ENCODE measurements around the gene CASP5.

The CASP5 gene

GRCh38 chr11:104967534-104968354 lies 55.2 kb downstream of the CASP5 start:
- no peak for DNase-seq (ENCODE audit: low read depth)

- no peak for DNase-seq (ENCODE audit: low read depth)
These were observed 57.2 kb downstream of the CASP5 start for GRCh38 chr11:104965735-104966134.

- DNase-seq (ENCODE audit: low read depth): no peak
These were observed 58.7 kb downstream of the CASP5 start for GRCh38 chr11:104964247-104964646.

- no peak for DNase-seq (ENCODE audit: low read depth)
These were observed 60.1 kb downstream of the CASP5 start for GRCh38 chr11:104962852-104963251.

- DNase-seq (ENCODE audit: low read depth): no peak
These were observed 65.7 kb downstream of the CASP5 start for GRCh38 chr11:104957280-104957679.

- no peak for DNase-seq (ENCODE audit: low read depth)
These were observed 66.4 kb downstream of the CASP5 start for GRCh38 chr11:104956528-104956927.

- peak; percentile 41 for DNase-seq (ENCODE audit: low read depth)
These were observed 76.1 kb downstream of the CASP5 start for GRCh38 chr11:104946907-104947306.
